Measurements from ENCODE around the gene KCNH2. TPM values are rescaled to one million over a fixed set of nuclear protein-coding genes. Genes with fewer than 3 reads are reported as not detected.

The KCNH2 gene
- total and polyA plus RNA-seq, 2 of the 13 experiments (the other 11 are each of a cell fraction or from before 2014, with no cell fraction given), result 0.09 to 0.11 TPM

- Histone ChIP-seq H2AFZ (ENCODE audit: low read length) (no peak overlapping the region), H3K27me3 (ENCODE audit: control insufficient read depth in 1 of 2, insufficient read depth in 2 of 2, low read length in 2 of 2) (peaks cover 14 to 51% of the 10 kb centered on the region in 2 experiments), H3K4me3 (replicated peaks in 1 of 3; ENCODE audit: insufficient read depth in 1 of 3, low read depth in 2 of 3, low read length in 3 of 3) (no peak overlapping the region), H3K4me2 (ENCODE audit: low read depth, low read length) (no peak overlapping the region), H4K20me1 (ENCODE audit: insufficient read depth, low read length) (no peaks in the 10 kb centered on the region), H3K79me2 (ENCODE audit: insufficient read depth, low read length) (no peaks in the 10 kb centered on the region), H3K9me3 (ENCODE audit: low read length) (no peaks in the 10 kb centered on the region), H3K9ac (ENCODE audit: insufficient read depth, low read depth, low read length) (no peak overlapping the region), H3K27ac (ENCODE audit: extremely low read length, insufficient read depth, low read length) (no peak overlapping the region), H3K36me3 (replicated peaks in 1 of 2; ENCODE audit: control insufficient read depth in 1 of 2, insufficient read depth in 2 of 2, low read length in 2 of 2) (no peaks in the 10 kb centered on the region), H3K4me1 (ENCODE audit: insufficient read depth, low read length) (no peaks in the 10 kb centered on the region)
- no TSS peak for BruUV-seq (replicated peaks)
- in situ Hi-C loops (cut with HindIII; ENCODE audit: extremely low pct_ligation_motif_present, low pct_unique_long_range_greater_than_20kb), result no loop called here
- DNase-seq (ENCODE audit: low spot score) (no peak), FAIRE-seq (no peak), ATAC-seq (no peak)
- TF ChIP-seq MED1 (CRISPR knock-in tag; IDR thresholded peaks at IDR 0.05) (no peak), MNT (IDR thresholded peaks at IDR 0.05) (peak; percentile 32; the same call in 1 of the 2 replicates)
- POLR2A ChIA-PET, result no interaction called here
- 56% methylated on average over 13 of the region's 27 CpGs for WGBS (ENCODE audit: low lambda C conversion rate)
- CTCF ChIA-PET (ENCODE audit: low intra/inter-chr PET ratio, low total read pairs), result no interaction called here
- intact Hi-C loops (cut with micrococcal nuclease; ENCODE audit: unreplicated experiment), result no loop called here
Measured at GRCh38 chr7:150950496-150951180, 27.5 kb downstream of the KCNH2 start.

DNA sequence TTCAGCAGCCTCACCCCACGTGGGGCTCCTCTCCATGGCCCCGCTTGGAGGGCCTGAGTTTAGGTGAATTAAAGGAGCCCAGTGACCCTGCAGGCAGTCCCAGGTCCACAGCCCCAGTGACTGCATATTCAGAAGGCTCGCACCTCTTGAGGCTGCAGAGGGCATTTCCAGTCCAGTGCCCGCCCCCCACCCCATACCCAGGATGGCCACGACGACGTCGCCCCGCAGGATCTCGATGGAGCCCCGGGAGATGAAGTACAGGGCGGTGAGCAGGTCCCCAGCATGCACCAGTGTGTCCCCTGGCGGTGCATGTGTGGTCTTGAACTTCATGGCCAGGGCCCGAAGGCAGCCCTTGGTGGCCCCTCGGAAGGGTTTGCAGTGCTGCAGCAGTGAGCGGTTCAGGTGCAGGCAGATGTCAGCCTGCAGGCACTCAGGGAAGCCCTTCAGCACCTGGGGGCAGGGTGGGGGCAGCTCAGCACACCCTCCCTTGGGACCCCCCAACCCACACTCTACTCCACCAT, 28.1 kb downstream of the KCNH2 start:
- no peak overlapping the region for H3K9ac ChIP-seq (ENCODE audit: insufficient read depth, low read depth, low read length)
- 22% methylated on average over 3 of the region's 16 CpGs for WGBS (ENCODE audit: low lambda C conversion rate)
- in situ Hi-C loops (cut with HindIII; ENCODE audit: extremely low pct_ligation_motif_present, low pct_unique_long_range_greater_than_20kb), result no loop called here
- TF ChIP-seq, protein P1, sequence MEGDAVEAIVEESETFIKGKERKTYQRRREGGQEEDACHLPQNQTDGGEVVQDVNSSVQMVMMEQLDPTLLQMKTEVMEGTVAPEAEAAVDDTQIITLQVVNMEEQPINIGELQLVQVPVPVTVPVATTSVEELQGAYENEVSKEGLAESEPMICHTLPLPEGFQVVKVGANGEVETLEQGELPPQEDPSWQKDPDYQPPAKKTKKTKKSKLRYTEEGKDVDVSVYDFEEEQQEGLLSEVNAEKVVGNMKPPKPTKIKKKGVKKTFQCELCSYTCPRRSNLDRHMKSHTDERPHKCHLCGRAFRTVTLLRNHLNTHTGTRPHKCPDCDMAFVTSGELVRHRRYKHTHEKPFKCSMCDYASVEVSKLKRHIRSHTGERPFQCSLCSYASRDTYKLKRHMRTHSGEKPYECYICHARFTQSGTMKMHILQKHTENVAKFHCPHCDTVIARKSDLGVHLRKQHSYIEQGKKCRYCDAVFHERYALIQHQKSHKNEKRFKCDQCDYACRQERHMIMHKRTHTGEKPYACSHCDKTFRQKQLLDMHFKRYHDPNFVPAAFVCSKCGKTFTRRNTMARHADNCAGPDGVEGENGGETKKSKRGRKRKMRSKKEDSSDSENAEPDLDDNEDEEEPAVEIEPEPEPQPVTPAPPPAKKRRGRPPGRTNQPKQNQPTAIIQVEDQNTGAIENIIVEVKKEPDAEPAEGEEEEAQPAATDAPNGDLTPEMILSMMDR (CRISPR knock-in tag; IDR thresholded peaks at IDR 0.05), result peak; percentile 24; the same call in 1 of the 2 replicates
- no peak for TF ChIP-seq ZNF343 (CRISPR knock-in tag; IDR thresholded peaks at IDR 0.05)
- no peaks in the 10 kb centered on the region for H3K4me1 ChIP-seq (ENCODE audit: insufficient read depth, low read length)
- ChIA-PET CTCF (ENCODE audit: low intra/inter-chr PET ratio, low total read pairs) (no interaction called here), POLR2A (no interaction called here)
- no peak for DNase-seq (ENCODE audit: low spot score)
- H3K4me3 ChIP-seq (replicated peaks in 1 of 3; ENCODE audit: insufficient read depth in 1 of 3, low read depth in 2 of 3, low read length in 3 of 3), result no peak overlapping the region
- H3K79me2 ChIP-seq (ENCODE audit: insufficient read depth, low read length), result no peaks in the 10 kb centered on the region
- H3K36me3 ChIP-seq (replicated peaks in 1 of 2; ENCODE audit: control insufficient read depth in 1 of 2, insufficient read depth in 2 of 2, low read length in 2 of 2), result no peaks in the 10 kb centered on the region
- no peak overlapping the region for H3K27ac ChIP-seq (ENCODE audit: extremely low read length, insufficient read depth, low read length)
- intact Hi-C loops (cut with micrococcal nuclease; ENCODE audit: unreplicated experiment), result no loop called here
- no peak overlapping the region for H2AFZ ChIP-seq (ENCODE audit: low read length)
- FAIRE-seq, result no peak
- H4K20me1 ChIP-seq (ENCODE audit: insufficient read depth, low read length), result no peaks in the 10 kb centered on the region
- H3K4me2 ChIP-seq (ENCODE audit: low read depth, low read length), result no peak overlapping the region
- peak; percentile 16; the same call in 2 of the 3 replicates for ATAC-seq
- BruUV-seq (replicated peaks), result no TSS peak
- H3K9me3 ChIP-seq (ENCODE audit: low read length), result no peaks in the 10 kb centered on the region
- peaks cover 14 to 52% of the 10 kb centered on the region in 2 experiments for H3K27me3 ChIP-seq (ENCODE audit: control insufficient read depth in 1 of 2, insufficient read depth in 2 of 2, low read length in 2 of 2)

Measured in HepG2 (cell line).